ENCODE results near the gene UBN2.
"Not testable (repeated sequence)": the region's sequence is repeated elsewhere in the genome, so short reads cannot be mapped to it uniquely, and the experiment has no call there.

Gene UBN2

DNA sequence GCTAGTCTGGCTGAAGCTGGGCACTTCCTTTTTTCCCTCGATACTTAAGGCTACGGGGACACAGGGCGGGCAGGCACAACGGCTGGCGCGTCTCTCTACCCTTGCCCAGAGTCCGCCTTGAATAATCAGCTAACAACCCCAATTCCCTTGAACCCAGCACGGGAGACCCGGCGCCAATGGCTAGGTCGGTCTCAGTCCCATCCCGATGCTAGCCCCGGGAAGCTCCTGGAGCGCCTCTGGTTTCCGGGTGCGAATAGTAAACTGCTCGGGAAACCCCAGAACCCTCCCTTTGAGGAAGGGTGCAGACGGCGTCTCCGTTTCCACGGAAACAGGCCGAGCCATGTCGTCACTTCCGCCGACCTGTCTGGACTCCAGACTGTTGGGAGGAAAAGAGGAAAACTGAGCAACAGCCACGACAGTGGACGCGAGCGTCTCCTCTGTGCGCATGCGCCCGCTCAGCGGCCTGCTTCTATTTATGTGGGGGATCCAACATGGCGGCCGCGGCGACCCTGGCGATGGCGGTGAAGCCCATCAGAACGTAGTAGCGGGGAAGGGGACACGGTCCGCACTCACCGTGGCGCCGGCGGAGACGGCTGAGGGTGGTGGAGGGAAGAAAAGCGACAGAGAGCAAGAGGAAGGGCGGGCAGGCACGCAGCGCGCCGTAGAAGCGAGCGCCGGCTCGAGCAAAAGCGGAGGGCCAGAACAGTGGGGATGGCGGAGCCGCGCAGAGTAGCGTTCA is at the start of gene UBN2:
TSS of gene UBN2 (plus strand) at position 464 of the 739 bp plus-strand sequence. CDS start at position 712, 248 bp downstream.
- peak; percentile 90 to 91 for DNase-seq (ENCODE audit: low read depth in 2 of 2)

DNA sequence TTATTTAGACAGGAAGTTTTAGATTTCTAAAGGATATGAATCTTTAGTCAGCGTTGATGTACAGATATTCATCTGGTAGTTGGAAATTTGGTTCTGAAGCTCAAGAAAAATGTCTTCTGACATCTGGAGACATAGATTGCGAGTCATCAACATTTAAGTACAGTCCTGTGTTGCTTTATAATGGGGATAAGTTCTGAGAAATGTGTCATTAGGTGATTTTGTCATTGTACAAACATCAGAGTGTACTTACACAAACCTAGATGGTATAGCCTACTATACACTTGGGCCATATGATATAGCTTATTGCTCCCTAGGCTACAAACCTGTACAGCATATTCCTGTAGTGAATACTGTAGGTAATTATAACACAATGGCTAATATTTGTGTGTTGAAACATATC is 49.6 kb upstream of the UBN2 start:
- no peak for DNase-seq (ENCODE audit: low read depth in 2 of 2)

DNA sequence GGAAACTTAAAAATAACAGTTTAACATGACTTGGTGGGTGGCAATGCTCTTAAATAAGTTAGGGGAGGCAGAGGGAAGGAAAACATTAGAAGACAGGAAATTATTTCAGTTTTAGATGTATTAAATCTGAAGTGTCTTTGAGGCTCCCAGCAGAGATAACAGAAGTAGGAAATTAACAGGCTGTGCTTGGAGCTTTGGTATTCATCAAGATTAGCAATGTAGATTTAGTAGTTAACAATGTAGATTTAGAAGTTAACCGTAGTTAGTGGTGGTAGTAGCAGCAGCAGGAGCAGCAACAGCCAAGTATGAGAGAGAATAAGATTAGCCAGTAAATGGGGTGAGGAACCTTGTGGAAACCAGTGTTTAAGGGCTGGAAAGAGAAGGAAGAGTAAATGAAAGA is 48.7 kb upstream of the UBN2 start:
- DNase-seq (ENCODE audit: low read depth in 2 of 2): no peak

DNA sequence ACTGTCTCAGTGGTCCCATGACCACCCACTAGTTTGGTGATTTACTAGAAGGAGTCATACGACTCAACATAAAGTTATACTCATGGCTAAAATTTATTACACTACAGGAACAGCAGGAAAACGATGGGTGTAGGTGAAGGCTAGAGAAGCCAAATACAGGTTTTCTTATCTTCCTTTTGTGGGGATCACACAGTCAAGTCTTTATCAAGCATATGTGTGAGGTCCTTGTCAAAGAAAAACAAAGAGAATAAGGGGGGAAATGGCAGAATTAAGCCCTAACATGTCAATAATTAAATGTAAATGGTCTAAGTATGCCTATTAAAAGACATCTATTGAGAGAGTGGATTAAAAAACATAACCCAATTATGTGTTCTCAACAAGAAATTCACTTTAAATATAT is 47.8 kb upstream of the UBN2 start:
- no peak for DNase-seq (ENCODE audit: low read depth in 2 of 2)

DNA sequence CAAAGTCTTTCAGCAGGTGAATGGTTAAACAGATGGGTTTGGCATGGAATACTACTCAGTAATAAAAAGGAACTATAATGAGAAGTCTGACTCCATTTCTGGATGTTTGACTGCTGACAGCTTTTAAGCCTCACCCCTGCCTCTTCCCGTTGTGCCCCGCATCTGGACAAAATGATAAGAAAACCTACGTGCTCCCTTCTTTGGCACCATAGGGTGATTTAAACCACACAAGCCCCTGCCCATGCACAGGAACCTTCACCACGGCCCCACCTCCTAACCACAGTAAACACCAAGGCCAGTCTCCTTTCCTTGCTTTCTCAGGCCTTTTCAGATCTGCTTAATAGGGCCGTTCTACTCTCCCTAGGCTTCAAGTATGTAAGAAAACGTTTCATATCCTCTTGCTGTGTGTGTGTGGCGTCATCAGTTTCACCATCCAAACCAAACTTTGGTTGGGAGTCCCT is 47.1 kb upstream of the UBN2 start:
- DNase-seq (ENCODE audit: low read depth in 2 of 2): no peak

DNA sequence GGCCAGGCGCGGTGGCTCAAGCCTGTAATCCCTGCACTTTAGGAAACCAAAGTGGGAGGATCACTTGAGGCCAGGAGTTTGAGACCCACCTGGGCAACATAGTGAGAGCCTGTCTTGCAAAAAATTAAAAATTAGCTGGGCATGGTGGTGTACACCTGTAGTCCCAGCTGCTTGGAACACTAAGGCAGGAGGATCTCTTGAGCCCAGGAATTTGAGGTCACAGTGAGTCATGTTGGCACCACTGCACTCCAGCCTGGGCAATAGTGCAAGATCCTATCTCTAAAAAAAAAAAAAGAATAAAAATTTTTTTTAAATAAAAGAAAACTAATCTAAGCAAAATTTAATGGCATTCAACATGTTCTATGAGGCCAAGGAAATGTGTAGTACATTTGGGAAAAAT is 44.9 kb upstream of the UBN2 start:
- DNase-seq (ENCODE audit: low read depth in 2 of 2): no peak

DNA sequence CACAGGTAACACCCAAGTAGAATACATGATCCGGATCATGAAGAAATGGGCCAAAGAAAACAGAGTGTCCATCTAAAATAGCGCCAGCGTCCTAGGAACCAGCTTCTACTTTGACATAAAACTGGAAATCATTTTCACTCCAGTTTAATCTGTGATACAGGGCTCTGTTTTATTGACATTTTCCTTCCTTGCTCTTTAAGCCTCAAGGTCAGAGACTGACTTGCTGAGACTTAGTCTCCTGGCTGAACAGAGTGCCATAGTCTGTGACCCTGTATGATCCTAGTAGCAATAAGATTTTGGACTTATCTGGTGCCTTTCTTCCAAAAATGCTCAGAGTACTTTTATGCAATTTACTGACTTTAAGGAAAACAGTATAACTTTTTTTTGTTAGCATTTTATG is 41.7 kb upstream of the UBN2 start:
- no peak for DNase-seq (ENCODE audit: low read depth in 2 of 2)

DNA sequence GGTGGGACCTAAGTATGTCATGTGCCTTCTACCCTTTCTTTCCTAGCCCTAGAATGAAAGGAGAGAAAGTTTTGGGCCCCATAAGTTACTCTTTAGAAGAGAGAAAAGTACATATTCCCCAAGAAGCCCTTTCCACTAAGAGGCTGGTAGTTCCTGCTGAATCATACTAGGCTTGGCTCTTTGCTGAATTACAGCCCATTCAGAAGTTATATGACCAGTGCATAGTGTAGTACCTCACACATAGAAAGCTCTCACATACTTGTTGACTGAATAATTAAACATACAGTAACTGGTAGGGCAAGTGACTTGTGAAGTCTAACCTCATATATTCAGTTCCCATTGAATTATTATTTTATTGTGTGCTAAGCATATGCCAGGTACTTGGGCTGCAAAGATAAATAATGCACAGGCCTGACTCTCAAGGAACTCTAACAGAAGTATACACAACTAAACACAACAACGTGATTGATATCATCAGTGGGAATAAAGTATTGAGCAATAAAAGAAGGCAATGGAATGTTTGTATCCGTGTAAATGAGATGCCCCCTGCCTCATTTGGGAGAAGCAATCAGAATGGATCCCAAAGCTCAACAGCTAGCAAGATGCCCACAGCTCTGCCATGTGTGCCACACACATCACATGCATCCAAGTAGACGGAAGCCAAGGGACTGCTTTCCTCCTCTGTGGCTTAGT is 38.9 kb upstream of the UBN2 start:
- no peak for DNase-seq (ENCODE audit: low read depth in 2 of 2)

DNA sequence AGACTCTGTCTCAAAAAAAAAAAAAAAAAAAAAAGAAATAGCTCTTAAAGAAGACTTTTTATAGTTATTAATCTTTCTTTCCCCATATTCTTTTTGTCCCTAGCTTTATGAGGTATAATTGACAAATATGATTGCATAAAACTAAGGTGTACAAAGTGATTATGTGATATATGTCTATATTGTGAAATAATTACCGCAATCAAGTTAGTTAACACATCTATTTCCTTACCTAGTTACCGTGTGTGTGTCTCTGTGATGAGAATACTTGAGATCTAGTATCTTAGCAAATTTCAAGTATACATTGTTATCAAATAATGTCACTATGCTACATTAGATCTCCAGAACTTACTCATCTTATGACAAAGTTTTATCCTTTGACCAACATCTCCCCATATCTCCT is 30.7 kb upstream of the UBN2 start:
- no peak for DNase-seq (ENCODE audit: low read depth in 2 of 2)

DNA sequence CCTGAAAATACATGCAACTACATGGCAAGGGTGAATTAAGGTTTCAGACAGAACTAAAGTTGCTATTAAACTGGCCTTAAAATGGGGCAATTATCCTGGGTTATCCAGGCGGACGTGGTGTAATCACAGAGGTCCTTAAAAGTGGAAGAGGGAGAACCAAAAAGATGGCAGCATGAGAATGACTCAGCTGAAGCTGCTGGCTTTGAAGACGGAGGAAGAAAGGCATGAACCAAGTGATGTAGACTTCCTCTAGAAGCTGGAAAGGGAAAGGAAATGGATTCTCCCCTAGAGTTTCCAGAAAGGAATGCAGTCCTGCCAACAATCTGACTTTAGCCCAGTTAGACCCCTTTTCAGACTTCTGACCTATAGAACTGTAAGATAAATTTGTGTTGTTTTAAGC is 27.0 kb upstream of the UBN2 start:
- no peak for DNase-seq (ENCODE audit: low read depth in 2 of 2)

DNA sequence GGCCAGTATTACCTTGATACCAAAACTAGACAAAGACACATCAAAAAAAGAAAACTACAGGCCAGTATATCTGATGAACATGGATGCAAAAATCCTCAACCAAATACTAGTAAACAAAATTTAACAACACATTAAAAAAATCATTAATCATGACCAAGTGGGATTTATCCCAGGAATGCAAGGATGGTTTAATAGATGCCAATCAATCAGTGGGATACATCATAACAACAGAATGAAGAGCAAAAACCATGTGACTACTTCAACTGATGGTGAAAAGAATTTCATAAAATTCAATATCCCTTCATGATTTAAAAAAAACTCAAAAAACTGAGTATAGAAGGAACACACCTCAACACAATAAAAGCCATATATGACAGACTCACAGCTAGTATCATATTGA is 25.2 kb upstream of the UBN2 start:
- no peak for DNase-seq (ENCODE audit: low read depth in 2 of 2)

DNA sequence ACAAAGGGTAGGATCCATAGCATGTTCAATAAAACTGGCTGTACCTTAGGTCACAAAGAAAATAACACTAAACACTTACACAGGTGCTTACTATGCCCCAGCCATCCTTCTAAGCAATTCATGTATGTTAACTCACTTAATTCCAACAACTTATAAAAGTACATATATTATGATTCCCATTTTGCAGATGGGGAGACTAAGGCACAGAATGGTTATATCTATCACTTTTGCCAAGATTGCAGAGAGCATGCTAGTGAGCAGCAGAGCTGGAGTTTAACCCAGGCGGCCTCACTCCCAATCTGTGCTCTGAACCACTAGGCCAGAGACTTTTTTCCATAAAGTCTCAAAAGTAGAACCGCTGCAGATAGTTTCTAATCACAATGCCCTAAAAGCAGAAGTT is 18.9 kb upstream of the UBN2 start:
- no peak for DNase-seq (ENCODE audit: low read depth in 2 of 2)

DNA sequence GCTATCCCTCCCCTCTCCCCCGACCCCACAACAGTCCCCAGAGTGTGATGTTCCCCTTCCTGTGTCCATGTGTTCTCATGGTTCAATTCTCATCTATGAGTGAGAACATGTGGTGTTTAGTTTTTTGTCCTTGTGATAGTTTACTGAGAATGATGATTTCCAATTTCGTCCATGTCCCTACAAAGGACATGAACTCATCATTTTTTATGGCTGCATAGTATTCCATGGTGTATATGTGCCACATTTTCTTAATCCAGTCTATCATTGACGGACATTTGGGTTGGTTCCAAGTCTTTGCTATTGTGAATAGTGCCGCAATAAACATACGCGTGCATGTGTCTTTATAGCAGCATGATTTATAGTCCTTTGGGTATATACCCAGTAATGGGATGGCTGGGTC is 17.5 kb upstream of the UBN2 start:
- DNase-seq (ENCODE audit: low read depth in 2 of 2): not testable (repeated sequence)

DNA sequence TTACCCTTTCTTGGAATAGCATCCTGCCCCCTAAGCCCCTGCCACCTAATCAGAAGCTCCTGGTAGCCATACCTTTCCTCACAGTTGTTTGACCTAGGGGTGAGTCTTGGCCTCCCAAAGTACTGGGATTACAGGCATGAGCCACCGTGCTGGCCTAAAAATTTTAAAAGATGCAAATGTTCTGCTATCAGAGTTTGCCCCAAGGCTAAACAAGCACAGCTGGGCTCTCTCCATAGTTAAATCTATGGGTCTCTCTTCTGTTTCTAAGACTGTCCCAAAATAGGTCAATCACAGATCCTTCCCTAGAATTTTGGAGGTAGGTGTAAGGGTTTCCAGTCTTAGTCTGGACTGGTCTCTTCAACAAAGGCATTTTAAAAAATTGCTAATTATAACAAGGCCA is 12.9 kb upstream of the UBN2 start:
- DNase-seq (ENCODE audit: low read depth in 2 of 2): no peak

DNA sequence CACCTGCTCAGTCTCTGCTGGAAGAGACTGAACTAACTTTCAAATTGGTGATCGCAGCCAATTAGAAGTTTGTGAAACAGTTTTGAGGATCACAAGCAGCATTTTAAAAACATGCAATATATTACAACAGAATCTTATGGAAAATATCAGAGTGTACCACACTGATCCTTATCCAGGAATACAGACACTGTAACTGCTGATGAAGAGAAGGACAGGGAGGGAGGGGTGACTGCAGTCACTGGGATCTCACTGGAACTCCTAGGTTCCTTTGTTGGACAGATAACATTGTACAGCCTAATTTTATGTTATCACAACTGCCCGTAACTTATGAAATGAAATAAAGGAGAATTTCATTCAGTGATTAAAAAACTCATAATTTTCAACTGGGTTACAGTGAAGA is 6.8 kb upstream of the UBN2 start:
- no peak for DNase-seq (ENCODE audit: low read depth in 2 of 2)

DNA sequence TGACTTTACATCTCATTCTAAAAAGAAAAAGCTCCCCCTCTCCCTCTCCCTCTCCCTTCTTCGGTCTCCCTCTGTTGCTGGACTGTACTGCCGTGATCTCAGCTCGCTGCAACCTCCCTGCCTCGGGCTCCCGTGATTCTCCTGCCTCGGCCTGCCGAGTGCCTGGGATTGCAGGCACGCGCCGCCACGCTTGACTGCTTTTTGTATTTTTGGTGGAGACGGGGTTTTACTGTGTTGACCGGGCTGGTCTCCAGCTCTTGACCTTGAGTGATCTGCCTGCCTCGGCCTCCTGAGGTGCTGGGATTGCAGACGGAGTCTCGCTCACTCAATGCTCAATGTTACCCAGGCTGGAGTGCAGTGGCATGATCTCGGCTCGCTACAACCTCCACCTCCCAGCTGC is 6.2 kb upstream of the UBN2 start:
- DNase-seq (ENCODE audit: low read depth in 2 of 2): not testable (repeated sequence)

DNA sequence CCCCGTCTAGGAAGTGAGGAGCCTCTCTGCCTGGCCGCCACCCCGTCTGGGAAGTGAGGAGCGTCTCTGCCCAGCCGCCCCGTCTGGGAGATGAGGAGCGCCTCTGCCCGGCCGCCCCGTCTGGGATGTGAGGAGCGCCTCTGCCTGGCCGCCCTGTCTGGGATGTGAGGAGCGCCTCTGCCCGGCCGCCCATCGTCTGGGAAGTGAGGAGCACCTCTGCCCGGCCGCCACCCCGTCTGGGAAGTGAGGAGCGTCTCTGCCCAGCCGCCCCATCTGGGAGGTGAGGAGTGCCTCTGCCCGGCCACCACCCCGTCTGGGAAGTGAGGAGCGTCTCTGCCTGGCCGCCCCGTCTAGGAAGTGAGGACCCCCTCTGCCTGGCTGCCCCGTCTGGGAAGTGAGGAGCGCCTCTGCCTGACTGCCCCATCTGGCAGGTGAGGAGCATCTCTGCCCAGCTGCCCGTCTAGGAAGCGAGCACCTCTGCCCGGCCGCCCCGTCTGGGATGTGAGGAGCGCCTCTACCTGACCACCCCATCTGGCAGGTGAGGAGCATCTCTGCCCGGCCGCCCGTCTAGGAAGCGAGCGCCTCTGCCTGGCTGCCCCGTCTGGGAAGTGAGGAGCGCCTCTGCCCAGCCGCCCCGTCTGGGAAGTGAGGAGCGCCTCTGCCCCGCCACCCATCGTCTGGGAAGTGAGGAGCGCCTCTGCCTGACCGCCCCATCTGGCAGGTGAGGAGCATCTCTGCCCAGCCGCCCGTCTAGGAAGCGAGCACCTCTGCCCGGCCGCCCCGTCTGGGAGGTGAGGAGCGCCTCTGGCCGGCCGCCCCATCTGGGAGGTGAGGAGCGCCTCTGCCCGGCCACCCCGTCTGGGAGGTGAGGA is 5.5 kb upstream of the UBN2 start:
- DNase-seq (ENCODE audit: low read depth in 2 of 2): not testable (repeated sequence)

DNA sequence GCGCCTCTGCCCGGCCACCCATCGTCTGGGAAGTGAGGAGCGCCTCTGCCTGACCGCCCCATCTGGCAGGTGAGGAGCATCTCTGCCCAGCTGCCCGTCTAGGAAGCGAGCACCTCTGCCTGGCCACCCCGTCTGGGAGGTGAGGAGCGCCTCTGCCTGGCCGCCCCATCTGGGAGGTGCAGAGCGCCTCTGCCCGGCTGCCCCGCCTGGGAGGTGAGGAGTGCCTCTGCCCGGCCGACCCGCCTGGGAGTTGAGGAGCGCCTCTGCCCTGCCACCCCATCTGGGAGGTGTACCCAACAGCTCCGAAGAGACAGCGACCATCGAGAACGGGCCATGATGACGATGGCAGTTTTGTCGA is 4.9 kb upstream of the UBN2 start:
- not testable (repeated sequence) for DNase-seq (ENCODE audit: low read depth in 2 of 2)

DNA sequence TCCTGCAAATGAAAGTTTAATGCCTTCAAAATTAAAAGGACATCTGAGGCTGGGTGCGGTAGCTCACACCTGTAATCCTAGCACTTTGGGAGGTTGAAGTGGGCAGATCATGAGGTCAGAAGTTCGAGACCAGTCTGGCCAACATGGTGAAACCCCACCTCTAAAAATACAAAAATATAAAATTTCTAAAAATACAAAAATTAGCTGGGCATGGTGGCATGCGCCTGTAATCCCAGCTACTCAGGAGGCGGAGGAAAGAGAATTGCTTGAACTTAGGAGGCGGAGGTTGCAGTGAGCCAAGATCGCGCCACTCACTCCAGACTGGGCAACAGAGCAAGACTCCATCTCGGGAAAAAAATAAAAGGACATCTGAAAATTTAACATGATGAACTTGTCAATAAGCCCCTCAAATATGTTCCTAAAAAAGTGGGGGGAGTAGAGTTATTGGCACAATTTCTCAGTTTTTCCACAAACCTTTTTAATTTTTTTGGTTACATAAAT is 4.0 kb upstream of the UBN2 start:
- DNase-seq (ENCODE audit: low read depth in 2 of 2): not testable (repeated sequence)

DNA sequence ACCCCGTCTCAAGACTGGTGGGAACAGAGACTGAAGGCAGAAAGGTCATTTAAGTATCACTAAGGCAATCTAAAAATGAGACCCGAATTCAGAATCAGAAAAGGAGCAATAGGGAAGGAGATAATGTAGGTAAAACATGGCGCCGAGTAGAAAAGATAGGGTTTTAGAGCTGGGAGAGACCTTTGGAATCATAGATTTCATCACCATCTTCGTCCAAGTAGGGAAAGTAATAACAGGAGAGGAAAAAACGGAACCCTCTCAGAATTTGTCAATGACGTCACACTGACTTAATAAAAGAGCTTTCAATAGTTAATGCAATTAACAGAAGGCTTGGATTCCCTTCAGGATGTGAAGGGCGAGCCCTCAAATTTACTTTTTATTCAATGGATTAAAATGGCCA is 1.0 kb upstream of the UBN2 start:
- no peak for DNase-seq (ENCODE audit: low read depth in 2 of 2)

DNA sequence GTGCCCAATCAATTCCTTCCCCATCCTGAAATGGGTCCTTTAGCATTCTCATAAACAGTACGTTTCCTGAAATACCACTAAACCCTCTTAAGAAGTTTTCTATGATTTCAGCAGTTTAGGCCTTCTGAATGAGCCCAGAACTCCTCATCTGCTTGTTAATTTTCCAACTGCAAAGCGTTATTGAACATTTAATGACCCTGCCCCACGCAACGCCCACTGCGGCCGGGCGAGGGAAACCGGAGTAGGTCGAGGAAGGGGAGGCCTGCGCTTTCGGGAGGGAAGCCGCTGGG is 608 bp upstream of the UBN2 start:
- no peak for DNase-seq (ENCODE audit: low read depth in 2 of 2)

DNA sequence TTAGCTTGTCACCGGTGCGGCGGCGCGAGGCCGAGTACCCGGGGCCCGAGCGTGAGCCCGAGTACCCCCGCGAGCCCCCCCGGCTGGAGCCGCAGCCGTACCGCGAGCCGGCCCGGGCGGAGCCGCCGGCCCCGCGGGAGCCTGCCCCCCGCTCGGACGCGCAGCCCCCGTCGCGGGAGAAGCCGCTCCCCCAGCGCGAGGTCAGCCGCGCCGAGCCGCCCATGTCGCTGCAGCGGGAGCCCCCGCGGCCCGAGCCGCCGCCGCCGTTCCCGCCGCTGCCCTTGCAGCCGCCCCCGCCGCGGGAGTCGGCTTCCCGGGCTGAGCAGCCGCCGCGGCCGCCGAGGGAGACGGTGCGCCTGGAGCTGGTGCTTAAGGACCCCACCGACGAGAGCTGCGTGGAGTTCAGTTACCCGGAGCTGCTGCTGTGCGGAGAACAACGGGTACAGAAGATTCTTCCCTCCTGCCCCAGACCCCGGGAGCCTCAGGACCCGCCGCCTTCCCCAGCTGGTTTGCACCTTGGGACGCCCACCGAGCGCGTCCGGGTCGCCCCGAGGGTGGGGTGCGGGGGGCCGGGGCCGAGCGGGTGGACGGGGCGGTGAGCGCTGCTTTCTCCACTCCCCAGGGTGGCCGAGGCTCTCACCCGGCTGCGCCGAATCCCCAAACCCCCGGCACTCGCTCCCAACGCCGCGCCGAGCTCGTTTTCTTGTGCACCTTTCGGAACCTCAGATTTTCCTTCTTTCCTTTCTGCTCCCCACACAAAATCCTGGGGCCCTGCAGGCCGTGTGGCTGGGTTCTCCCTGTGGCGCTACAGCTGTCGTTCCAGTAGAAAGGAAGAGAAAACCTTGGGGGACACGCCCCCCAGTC is 708 bp downstream of the UBN2 start:
- DNase-seq (ENCODE audit: low read depth in 2 of 2): peak in 1 of 2 donors; percentile 10
